GM18526 (cell line): ENCODE data around the gene CENPA.

Source experiments
- POLR2A ChIP-seq: IDR thresholded peaks from 3 replicates; pipeline ENCODE4 v1.6.1; 2011; ENCODE audit not compliant: insufficient read length; ENCODE audit errors: extremely low read depth

CENPA gene

DNA sequence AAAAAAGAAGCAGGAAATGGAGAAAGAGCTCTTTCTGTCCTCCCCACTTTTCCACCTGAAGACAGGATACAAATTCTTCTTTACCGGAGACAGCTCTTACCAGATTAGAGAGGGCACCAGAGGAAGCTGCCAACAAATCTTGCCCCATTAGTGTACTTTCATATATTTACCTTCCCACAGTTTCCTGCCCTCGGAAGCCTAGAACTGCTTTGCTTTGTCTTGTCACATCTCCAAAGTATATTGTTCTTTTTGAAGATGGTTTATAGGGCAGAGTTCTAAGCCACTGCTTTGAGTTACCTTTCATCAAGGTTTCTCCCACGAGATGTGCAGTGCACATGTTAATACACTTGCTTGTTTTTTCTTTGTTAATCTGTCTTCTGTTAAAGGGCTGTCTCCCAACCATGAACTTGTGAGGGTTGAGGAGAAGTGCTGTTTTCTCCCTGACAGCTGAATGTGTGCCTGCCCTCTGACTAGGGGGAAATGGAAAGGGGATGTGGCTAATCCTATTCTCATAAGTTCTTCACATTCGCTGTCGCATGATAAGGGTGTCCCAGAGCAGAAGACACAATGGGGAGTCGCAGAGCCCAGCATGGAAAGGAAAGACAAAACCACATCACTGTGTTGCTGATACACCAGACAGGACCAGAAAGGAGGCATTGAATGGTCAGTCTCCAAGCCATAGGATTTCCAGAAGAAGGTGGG lies 24.2 kb downstream of the CENPA start:
- TF ChIP-seq POLR2A = no peak

DNA sequence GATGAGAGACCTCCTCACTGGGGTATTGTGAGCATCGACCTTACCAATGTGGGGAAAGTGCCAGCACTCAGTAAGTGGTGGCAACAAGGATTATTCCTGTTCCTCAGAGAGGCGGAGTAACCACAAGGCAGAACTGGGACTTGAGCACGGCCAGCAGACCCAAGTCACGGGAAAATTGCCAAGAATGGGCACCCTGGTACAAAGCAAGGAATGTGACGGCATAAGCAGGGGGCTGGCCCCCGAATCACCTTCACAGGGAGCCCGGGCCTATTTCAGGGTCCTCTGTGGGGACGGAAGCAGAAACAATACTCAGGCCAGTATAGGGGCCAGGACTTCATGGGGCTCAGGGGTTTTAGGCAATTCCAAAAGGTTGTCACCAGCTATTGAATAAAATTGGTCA lies 25.4 kb downstream of the CENPA start:
- no peak for TF ChIP-seq POLR2A

DNA sequence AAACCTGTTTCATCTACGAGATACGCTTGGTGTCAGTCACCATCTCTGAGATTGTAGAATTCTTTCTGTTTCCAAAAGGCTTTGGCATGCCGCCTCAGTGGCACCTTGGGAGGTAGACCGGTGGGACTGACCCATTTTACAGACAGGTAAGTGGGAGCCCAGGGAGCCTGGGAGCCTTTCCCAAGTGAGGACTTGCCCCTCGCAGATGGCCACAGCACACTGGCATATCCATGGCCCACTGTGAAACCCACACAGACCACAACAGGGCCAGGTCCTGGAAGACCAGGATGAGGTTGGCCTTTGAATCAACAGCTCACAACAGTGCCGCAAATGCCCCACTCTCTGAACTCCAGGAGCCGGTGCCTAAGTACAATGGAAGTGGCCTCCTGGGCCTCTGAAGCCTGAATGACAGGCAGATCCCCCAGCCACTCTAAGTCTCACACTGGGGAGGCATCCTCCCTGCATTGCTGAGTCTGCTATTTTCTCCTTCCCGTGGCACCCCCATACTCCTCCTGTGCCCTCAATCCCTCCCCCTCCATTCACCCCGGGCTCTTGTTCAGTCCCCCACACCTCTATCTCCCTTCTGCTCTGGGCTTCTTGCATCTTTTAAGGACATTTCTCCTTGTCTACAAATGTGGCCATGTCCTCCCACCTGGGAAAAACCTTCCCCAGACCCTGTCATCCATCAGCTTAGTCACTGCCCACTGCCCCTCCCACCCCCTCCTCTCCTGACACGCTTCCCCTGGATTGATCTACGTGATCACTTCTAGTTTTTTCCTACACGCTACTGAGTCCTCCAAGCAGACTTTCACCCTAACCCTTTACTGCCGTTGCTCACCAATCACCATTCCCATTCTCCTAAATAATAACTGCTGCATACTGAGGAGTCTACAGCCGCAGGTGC lies 26.2 kb downstream of the CENPA start:
- TF ChIP-seq POLR2A = no peak

DNA sequence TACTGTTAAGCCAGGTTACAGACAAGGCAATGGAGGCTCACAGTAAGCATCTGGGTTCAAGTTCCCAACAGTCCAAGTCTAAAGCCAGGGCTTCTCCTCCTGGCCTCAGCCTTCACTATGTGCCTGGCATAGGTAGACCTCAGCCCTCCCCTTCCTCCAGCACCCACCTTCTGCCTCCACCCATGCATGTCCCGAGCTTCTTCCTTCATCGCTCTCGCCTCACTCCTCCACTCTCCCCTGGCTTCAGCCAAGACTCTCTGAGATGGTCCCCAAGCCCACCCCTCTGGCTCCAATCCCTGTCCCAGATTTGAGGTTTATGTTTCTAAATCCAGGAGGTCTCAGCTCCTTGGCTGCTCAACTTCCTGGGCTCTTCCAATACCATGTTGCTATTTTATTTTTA lies 26.9 kb downstream of the CENPA start:
- no peak for TF ChIP-seq POLR2A

DNA sequence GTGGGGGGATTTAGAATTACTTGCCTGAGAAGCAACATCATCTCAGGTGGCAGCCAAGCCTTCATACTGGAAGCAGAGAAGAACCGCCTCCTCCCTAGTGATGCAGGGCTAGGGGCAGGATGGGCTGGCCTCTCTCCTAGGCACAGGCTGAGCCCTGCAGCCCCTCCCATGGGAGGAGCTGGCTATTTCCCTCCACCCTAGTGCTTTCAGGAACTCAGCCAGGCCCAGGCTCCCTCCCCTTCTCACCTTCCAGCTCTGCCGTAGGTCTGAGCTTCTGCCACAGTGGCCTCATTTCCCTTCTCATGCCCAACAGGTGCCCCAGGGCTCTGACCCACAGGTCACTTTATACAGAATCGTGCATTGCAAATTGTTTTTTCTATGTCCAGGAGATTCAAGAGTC lies 31.0 kb downstream of the CENPA start:
- TF ChIP-seq POLR2A = no peak

DNA sequence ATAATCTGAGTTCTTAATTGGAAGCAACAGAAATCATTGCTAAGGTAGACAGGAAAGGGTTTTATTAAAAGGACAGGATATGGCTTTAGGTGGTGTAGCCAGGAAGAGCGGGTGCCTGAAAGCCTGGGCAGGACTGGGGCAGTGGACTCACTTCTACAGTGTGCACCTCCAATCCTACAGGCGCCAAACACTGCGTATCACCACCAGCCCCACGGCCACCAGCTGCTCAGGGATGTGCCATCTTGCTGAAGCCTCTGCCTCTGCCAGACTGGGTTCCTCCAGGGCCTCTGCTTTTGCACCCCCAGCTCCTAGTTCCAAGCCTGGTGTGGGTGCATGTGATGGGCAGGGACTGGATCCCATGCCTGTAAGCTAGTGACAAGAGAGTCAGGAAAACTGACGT lies 32.4 kb downstream of the CENPA start:
- no peak for TF ChIP-seq POLR2A

DNA sequence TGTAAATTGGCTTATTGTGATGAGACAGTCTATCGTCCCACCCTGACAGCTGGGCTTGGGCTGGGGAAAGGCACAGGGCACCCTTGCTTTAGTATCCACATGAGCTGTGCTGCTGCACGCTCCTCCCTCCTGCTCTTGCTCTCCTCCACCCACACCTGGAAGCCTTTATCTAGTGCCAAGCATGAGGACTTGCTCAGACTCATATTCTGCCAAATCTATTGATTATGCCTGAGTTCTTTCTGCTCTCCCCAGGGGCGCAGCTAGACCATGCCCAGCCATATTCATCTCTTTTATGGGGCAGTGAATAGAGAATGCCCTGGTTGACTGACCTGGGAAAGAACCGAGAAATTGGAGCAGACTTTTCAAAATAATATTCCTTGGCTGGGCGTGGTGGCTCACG lies 33.1 kb downstream of the CENPA start:
- no peak for TF ChIP-seq POLR2A

DNA sequence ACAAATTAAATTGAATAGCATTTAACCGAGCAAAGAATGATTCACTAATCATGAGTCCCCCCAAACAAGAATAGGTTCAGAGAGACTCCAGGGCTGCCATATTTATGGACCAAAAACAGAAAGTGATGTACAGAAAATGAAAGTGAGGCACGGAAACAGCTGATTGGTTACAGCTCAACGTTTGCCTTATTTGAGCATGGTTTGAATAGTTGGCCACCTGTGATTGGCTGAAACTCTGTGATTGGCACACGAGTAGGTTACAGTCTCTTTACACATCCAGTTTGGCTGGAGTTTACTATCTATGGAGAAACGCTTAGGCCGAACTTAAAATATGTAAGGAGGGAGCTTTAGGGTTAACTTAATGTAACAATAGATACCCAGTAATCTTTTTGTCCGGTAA lies 35.1 kb downstream of the CENPA start:
- no peak for TF ChIP-seq POLR2A

DNA sequence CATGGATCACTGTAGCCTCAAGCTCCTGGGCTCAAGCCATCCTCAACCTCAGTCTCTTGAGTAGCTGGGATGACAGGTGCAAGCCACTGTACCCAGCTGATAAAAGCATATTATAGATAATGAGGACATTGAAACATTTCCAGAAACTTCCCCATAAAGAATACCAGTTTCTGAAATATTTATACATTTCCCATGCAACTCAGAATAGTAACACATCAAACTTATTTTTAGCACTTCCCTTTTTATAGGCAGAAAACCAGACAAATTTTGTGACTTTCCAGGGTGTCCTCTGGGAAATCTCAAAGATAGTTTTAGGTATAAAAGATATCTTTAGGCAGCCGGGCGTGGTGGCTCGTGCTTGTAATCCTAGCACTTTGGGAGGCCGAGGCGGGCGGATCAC lies 37.0 kb downstream of the CENPA start:
- no peak for TF ChIP-seq POLR2A

DNA sequence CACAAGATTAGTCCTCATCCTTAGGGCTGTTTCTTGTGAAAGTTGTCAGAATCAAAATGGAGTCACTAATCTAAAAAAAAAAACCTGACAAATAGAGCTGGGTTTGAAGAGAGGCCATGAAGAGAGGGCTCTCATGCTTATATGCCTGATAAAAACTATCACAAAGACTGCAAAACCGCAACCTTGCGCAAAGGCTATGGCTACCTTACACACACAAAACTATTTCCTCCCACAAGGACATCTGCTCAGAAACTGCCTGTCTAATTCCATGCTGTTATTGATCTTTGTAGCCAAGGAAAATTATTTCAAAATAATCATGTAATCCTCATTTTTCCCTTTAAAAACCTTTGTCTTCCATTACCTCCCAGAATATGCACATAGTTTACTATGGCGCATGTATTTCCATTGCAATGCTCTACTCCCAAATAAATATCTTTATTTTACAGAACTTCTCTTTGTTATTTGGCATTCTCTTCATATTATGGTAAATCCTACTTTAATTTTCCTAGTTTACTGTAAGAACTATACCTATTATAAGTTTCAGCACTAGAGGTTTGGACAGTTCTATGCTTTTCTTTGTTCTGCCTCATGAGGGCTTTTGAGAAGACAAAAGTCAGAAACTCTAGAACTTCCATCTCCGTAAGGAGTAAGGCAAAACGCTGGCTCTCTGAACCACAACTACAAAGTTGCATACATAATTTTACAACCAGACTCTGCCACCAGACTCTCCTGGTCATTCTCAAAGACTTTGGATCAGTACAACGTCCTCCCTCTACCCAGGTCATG lies 52.5 kb downstream of the CENPA start:
- no peak for TF ChIP-seq POLR2A

DNA sequence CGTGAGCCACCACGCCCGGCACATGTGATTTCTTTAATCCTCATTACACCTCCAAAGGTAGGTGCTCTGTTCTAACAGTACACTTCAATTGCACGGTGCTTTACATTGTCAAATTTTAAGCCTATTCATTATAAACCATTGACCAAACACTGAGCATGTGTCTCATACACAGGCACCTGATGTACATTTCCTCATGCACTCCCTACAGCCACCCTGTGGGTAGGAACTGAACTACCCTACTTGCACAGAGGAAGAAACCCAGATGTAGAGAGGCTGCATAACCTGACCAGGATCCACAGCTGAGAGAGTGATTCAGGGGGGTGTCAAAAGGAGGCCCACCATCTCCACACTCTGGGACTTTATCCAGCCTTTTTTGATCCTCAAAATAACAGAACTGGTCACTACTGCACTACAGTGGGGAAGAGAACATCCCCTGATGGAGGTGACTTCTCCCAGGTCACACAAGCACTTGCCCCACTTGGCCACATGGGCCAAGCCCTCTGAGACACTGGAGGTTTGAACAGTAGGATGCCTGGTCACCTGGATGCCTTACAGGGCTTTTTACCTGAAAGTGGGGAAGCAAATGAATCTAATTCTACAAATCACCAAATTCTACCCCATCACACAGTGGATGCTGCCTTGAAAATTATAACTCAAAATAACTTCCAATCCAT lies 55.2 kb downstream of the CENPA start:
- no peak for TF ChIP-seq POLR2A

DNA sequence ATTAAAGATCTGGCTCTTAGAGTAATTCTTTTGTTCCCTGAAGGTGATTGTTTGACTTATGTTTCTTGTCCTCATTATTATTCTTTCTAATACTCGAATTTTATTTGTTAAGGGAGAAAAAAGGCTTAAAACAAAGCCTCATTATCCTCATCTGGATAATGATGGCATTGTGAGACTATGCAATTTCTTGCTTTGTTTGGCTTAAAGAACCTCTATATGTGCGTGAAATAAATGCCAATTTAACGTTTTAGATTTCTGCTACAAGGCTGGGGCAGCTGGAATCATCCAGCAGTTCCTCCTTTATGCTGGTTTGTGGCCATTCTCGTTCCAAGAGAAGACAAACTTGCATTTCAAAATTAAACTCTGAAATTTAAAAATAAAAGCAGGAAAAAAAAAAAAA lies 57.2 kb downstream of the CENPA start:
- TF ChIP-seq POLR2A = no peak
